22Rv1 (cell line): Measurements from ENCODE around the gene ADAMTS17.

Experiments used
- CTCF ChIP-seq: fragments of 450-650 bp; IDR thresholded peaks from 2 replicates; pipeline ENCODE4 v1.5.1; 2017; ENCODE audit warnings: mild to moderate bottlenecking
- ZFX ChIP-seq: fragments of 450-650 bp; IDR thresholded peaks from 2 replicates; pipeline ENCODE4 v1.6.1; 2017; ENCODE audit warnings: antibody characterized with exemption, borderline replicate concordance

DNA sequence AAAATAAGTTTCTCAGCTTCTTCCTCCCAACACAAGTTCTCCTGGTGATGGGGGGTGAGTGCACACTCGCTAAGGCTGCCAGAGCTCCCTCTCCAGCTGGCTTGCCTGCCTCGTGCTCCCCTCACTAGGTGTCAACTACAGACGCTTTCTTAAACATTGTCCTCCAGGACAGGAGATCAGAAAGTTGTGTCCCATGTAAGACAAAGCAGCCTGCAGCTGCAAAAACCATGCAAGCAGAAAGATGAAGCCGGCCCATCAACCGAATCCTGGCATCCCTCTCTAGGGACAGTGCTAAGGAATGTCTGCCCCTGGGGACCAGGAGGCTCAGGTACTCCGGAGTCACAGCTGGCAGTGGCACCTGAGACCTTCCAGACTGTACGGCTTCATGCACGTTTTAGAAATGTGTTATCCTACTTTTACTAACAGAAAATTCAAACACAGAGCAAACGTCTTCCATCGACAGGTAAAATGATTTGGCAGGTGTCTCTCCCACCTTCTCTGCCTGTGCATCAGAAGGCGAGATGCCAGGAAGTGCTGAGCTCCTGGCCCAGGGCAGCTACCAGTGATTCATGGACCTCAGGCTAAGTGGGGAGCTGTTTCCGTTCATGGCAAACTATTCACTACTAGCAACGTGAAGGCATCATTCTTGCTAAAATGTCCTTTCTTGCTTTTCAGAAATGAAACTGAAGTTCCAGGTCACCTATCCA is 246.1 kb downstream of the ADAMTS17 start:
- TF ChIP-seq CTCF (no peak), ZFX (no peak)
